Muscle of arm (tissue), 12 donors: ENCODE data around the gene SIX5. TPM values are rescaled to one million over a fixed set of nuclear protein-coding genes. Genes with fewer than 3 reads are reported as not detected.
A peak's percentile ranks its signal among the peaks of the same experiment; 100 is the strongest.

Source experiments
- DNase-seq: peaks from one replicate; pipeline ENCODE4 v3.0.0-alpha.2; 2013
- polyA plus RNA-seq, 12 donors: library from polyadenylated mRNA; unstranded; fragments of 120-200 nt; gene quantifications; one replicate each; pipeline ENCODE4 v1.2.1, GENCODE V29; 2013; ENCODE audit not compliant: insufficient read length in 12 of 12

The SIX5 gene
- polyA plus RNA-seq, 12 donors = 10.5 to 46.5 (median 15.5) TPM; not detected in 1

- no peak for DNase-seq
These were observed 9.1 kb upstream of the SIX5 start for GRCh38 chr19:45778010-45778661.

- no peak for DNase-seq
These were observed 8.4 kb upstream of the SIX5 start for GRCh38 chr19:45777395-45777961.

GRCh38 chr19:45774765-45775164 lies 5.7 kb upstream of the SIX5 start:
- DNase-seq = no peak

GRCh38 chr19:45773384-45773783 lies 4.3 kb upstream of the SIX5 start:
- DNase-seq = no peak

- no peak for DNase-seq
These were observed 3.9 kb upstream of the SIX5 start for GRCh38 chr19:45772912-45773311.

DNA sequence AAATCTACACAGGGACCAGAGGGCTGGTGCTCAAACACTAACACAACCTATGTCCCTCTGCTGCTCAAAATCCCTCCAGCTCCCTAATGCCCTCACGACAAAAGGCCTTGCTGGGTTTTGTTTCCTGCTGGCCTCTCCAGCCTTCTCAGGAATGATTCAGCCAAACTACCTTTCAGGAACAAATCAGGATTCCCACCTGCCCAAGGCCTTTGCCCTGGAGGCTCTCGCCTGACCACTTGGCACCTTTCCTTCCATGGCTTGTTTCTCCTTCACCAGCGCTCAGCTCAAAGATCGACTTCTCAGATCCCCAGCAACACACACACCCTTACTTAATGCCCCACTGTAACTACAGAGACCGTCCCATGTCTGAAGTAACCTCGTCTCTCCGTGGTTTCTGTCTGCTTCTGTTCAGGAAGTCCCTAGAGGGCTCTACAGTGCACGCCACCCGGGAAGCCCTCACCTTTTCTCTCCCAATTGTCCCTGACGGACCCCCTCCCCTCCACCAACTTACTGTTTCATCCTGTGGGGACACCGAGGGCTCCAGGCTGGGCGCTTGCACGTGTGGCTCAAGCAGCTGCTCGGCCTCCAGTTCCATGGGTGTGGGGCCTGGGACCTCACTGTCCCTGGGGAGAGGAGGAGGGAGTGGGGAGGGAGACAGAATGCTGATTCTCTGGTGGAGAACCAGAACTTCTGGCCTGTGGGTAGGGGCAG lies 3.2 kb upstream of the SIX5 start:
- DNase-seq = no peak

DNA sequence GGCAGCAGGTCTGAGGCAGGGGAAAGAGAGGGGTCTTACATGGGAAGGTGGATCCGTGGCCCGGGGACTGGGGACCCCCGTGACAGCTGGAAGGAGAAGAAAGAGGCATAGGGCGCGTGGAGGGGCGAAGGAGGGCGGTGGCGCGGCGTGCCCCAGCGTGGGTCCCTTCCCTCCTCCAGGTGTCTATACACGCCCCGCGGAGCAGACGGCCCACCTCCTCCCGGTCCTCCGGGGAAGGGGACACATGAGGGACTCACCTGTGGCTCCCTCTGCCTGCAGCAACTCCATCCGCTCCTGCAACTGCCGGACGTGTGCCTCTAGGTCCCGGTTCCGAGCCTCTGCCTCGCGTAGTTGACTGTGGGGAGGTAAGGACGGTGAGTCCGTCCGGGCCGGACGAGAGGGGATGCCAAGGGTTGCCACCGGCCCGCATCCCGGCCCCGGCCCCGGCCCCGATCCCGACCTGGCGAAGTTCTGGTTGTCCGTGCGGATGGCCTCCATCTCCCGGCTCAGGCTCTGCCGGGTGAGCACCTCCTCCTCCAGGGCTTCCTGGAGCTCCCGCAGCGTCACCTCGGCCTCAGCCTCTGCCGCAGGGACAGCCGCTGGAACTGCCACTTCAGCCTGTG lies 2.4 kb upstream of the SIX5 start:
- DNase-seq = no peak

DNA sequence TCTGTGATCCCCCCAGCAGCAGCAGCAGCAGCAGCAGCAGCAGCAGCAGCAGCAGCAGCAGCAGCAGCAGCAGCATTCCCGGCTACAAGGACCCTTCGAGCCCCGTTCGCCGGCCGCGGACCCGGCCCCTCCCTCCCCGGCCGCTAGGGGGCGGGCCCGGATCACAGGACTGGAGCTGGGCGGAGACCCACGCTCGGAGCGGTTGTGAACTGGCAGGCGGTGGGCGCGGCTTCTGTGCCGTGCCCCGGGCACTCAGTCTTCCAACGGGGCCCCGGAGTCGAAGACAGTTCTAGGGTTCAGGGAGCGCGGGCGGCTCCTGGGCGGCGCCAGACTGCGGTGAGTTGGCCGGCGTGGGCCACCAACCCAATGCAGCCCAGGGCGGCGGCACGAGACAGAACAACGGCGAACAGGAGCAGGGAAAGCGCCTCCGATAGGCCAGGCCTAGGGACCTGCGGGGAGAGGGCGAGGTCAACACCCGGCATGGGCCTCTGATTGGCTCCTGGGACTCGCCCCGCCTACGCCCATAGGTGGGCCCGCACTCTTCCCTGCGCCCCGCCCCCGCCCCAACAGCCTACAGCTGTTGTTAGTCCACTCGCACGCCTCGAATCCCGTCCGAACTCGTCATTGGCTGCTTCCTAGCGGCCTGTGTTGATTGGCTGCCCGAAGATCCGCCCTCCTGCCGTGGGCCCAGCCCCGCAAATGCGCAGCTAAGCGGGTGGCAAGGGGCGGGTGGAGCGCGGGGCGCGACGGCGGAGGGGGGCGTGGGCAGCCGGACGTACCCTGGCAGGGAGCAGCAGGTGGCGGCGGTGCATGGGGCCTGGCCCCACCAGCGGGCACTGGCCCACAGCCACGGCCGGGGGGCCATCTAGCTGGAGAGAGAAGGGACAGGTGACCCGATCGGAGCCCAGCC lies 1.4 kb upstream of the SIX5 start:
- DNase-seq = peak; percentile 95

- DNase-seq = no peak
These were observed 754 bp upstream of the SIX5 start for GRCh38 chr19:45769821-45770191.

DNA sequence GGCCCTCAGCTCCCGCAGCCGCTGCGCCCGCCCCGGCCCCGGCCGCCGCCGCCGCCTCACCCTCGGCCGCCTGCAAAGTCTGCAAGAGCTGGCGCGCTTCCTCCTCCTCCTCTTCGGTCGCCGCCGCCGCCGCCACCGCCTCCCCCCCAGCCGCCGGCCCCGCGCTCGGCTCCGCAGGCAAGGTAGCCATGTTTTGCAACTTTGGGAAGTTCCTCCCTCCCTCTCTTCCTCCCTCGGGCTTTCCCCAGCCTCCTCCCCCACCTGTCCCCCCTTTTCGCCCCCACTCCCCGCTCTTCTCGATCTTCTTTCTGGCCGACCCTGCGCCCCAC lies 433 bp downstream of the SIX5 start:
- no peak for DNase-seq

DNA sequence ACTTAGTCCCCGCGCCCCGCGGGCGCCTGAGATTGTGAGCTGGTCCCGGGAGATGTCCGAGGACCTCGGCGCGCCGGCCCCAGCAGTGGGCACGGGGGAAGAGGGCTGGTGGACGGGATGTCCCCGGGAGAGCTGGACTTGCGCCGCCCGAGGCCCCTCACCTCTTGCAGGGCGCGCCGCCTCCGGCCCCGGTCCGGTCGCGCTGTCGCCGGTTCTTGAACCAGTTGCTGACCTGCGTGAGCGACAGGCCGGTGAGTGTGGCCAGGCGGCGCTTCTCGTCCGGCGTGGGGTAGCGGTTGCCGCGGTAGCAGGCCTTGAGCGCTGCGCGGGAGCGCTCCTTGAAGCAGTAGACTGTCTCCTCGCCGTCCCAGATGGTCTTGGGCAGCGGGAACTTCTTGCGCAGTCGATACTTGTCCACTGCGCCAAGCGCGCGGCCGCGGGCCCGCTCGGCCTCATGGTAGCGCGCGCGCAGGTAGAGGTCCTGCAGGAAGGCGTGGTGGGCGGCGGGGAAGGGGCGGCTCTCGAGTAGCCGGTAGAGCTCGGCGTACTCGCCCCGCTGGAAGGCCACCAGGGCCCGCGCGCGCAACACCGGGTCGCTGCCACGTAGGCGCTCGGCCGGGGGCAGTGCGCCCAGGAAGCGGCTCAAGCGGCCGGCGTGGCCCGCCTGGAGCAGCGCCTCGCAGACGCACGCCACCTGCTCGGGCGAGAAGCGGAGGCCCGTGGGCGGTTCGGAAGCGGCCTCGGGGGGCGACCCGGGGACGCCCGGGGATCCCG lies 984 bp downstream of the SIX5 start:
- peak; percentile 78 for DNase-seq

DNA sequence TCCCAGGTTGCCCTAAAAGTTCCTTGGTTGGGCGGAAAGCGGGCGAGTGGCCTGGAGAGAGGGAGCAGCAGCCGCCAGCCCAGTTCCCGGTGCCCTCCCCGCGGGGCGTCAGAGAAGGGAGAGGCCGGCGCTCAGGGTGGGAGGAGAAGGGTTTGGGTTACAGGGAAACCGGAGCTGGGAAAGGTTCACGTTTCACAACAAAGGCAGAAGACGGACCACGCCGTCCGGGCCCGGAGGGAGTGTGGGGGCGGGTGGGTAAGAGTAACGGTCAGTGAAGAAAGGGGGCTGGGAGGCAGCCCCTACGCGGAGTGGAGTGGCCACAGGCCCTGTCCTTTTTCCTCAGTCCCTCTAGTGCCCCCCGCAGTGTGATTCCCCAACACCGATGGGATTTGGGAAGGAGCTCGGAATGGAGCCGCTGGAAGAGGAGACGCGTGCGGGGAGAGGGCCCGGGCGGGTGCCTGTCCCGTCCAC lies 1.6 kb downstream of the SIX5 start:
- DNase-seq = peak; percentile 86

GRCh38 chr19:45766869-45767346 lies 2.1 kb downstream of the SIX5 start:
- DNase-seq = no peak

DNA sequence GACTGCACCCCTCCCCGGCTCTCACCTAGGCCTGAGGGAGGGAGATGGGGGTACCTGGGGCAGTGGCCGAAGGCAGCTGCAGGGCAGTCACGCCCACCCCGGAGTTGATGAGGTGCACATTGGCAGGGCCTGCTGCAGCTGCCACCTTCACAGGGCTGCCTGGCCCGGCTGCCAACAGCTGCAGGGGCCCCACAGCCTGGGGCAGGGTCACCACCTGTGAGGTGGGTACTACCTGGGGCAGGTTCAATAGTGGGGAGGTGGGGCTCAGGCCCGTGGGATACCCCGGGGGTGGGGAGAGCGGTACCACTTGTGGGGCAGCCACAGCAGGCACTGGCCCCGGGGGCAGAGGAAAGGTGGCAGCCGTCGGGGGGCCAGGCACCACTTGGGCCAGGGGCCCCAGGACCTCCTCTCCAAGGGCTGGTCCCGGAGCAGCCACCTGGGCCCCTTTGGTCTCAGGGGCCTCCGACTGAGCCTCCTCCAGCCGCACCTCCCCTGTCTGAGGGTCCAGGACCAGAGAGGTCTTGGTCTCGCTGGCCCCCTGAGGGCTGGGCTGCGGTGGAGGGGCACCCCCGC lies 2.7 kb downstream of the SIX5 start:
- no peak for DNase-seq

DNA sequence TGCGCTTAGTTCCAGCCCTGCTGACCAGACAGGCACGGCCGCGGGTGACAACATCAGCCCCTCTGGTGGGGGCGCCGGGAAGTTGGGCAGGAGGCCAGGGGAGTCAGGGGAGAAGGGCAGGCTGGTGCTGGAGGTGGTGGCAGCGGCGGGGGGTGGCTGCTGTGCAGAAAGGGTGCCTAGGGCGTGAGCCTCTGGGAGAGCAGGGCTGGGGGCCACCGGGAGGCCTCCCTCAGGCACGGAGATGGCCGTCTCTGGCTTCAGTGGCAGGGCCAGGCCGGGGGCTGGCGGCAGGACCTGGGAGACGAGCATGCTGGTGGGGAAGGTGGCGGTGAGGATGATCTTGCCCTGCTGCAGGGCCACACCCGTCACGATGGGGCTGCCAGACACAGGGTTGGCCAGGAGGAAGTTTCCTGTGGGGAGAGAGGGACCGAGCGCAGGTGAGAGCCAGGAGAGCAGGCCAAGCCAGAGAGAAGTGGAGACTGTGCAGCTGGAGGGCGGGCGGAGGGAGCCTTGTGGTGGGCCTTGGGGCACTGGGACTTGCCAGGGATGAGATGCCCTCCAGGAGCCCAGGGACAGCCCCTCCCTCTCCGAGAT lies 3.3 kb downstream of the SIX5 start:
- no peak for DNase-seq

GRCh38 chr19:45764945-45765701 lies 3.9 kb downstream of the SIX5 start:
- DNase-seq = no peak

GRCh38 chr19:45764475-45764874 lies 4.6 kb downstream of the SIX5 start:
- no peak for DNase-seq

GRCh38 chr19:45763691-45764294 lies 5.3 kb downstream of the SIX5 start:
- DNase-seq = no peak
